ENCODE measurements around the gene OGDH.
"Not testable (repeated sequence)": the region's sequence is repeated elsewhere in the genome, so short reads cannot be mapped to it uniquely, and the experiment has no call there.

Gene OGDH

GRCh38 chr7:44606341-44607140, at the start of gene OGDH:
Gene OGDH (plus strand): TSS chr7:44606627. CDS start chr7:44624344, 17,717 bp downstream.
- DNase-seq: peak; percentile 98 to 100 (median 99)

GRCh38 chr7:44557485-44557884, 48.9 kb upstream of the OGDH start:
- no peak for DNase-seq

GRCh38 chr7:44559485-44559884, 46.9 kb upstream of the OGDH start:
- no peak for DNase-seq

- DNase-seq: no peak
These were observed 44.9 kb upstream of the OGDH start for GRCh38 chr7:44561481-44561880.

- no peak for DNase-seq
These were observed 44.3 kb upstream of the OGDH start for GRCh38 chr7:44561962-44562621.

- not testable (repeated sequence) for DNase-seq
These were observed 43.8 kb upstream of the OGDH start for GRCh38 chr7:44562622-44562962.

GRCh38 chr7:44563171-44563679, 43.2 kb upstream of the OGDH start:
- no peak for DNase-seq

- DNase-seq: no peak
These were observed 41.8 kb upstream of the OGDH start for GRCh38 chr7:44564606-44565005.

GRCh38 chr7:44565097-44565794, 41.2 kb upstream of the OGDH start:
- peak; percentile 21 to 69 (median 45) for DNase-seq

GRCh38 chr7:44565795-44566559, 40.5 kb upstream of the OGDH start:
- peak in 1 of 3 experiments; percentile 57 for DNase-seq

- no peak for DNase-seq
These were observed 39.7 kb upstream of the OGDH start for GRCh38 chr7:44566680-44567079.

- DNase-seq: no peak
These were observed 38.5 kb upstream of the OGDH start for GRCh38 chr7:44567884-44568283.

GRCh38 chr7:44568771-44569560, 37.5 kb upstream of the OGDH start:
- DNase-seq: no peak

- no peak for DNase-seq
These were observed 36.5 kb upstream of the OGDH start for GRCh38 chr7:44569959-44570358.

GRCh38 chr7:44572771-44573170, 33.7 kb upstream of the OGDH start:
- DNase-seq: no peak

- peak; percentile 95 to 97 (median 97) for DNase-seq
These were observed 32.8 kb upstream of the OGDH start, which contains the start of gene DDX56 for GRCh38 chr7:44573464-44574286. Gene DDX56 (minus strand): TSS chr7:44573908. CDS start chr7:44573895, 13 bp downstream.

GRCh38 chr7:44574287-44574872, 32.0 kb upstream of the OGDH start:
- DNase-seq: peak in 1 of 3 experiments; percentile 39

- DNase-seq: no peak
These were observed 31.4 kb upstream of the OGDH start for GRCh38 chr7:44575054-44575453.

GRCh38 chr7:44576228-44576627, 30.2 kb upstream of the OGDH start:
- DNase-seq: no peak

All from NCI-H1417 (cell line).